GM12891 (cell line): Measurements from ENCODE around the gene CEMIP.
"Not testable (repeated sequence)": the region's sequence is repeated elsewhere in the genome, so short reads cannot be mapped to it uniquely, and the experiment has no call there.

Experiments used
- DNase-seq: peaks from one replicate; pipeline ENCODE4 v3.0.0; 2011; ENCODE audit warnings: low spot score; ENCODE audit not compliant: insufficient read length
- FAIRE-seq: peaks from 2 replicates; lab custom pipeline; 2011; peaks lifted over from hg19 to GRCh38; lab: Jason Lieb, UNC
- PAX5 ChIP-seq: IDR thresholded peaks from 2 replicates; pipeline ENCODE4 v1.6.1; 2011; ENCODE audit warnings: low read length, moderate library complexity, mild to moderate bottlenecking; ENCODE audit not compliant: insufficient read depth, severe bottlenecking
- POLR2A ChIP-seq: IDR thresholded peaks from 2 replicates; pipeline ENCODE4 v1.6.1; 2011; ENCODE audit warnings: low read depth, low read length, control low read depth
- POLR2AphosphoS5 ChIP-seq: IDR thresholded peaks from 2 replicates; pipeline ENCODE4 v1.6.1; 2011; ENCODE audit warnings: low read depth, low read length, control low read depth
- POU2F2 ChIP-seq: IDR thresholded peaks from 2 replicates; pipeline ENCODE4 v1.6.1; 2011; ENCODE audit warnings: low read depth, mild to moderate bottlenecking, control low read depth, low read length, moderate library complexity
- SPI1 ChIP-seq: IDR thresholded peaks from 2 replicates; pipeline ENCODE4 v1.6.1; 2011; ENCODE audit warnings: low read depth, low read length, control low read depth
- TAF1 ChIP-seq: IDR thresholded peaks from 2 replicates; pipeline ENCODE4 v1.6.1; 2011; ENCODE audit warnings: low read depth, low read length, control low read depth

The CEMIP gene

DNA sequence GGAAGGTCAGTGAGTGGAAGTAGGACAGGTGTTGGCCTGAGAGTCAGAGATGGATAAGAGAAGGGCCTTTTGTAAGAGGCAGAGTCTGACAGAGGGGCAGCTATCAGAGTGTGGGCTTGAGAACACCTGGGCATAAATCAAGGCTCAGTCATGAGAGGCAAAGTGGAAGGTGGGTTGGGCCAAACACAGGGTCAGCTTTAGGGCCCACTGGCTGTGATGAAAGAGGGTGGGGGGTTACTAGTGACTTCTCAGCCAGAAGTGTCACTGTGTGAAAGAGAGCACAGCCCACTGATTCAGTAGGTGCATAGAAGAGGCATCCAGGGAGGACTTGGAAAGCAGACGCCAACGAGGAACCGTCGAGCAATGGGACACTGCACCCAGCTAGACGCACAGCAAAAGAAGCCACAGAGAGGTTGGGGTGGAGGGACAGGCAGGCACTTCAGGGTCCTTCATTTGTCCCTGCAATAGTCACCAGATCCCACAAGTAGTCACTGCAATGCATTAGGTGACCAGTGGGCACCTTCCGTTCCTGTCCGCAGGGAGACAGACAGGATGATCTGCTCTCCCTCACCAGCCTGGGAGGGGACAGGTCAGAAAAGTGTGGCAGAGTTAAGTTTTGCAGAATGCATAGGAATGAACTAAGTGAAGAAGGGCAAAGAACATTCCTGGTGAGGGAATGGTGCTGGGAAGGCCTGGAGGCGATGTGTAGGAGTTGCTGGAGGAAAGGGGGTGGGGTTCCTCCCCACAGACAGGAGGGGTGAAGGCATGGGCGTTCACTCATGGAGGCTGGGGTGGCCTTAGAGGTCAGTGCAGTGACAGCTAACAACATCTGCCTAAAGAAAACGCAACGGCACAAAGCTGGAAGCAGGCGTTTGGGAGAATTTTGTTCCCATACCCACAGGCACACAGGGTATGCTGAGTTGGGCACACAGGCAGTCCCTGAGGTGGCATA, 174.1 kb downstream of the CEMIP start:
- DNase-seq = no peak
- no peak for TF ChIP-seq PAX5
- no peak for TF ChIP-seq POU2F2
- no peak for TF ChIP-seq TAF1
- no peak for TF ChIP-seq SPI1
- no peak for TF ChIP-seq POLR2AphosphoS5
- no peak for TF ChIP-seq POLR2A
- FAIRE-seq = no peak

DNA sequence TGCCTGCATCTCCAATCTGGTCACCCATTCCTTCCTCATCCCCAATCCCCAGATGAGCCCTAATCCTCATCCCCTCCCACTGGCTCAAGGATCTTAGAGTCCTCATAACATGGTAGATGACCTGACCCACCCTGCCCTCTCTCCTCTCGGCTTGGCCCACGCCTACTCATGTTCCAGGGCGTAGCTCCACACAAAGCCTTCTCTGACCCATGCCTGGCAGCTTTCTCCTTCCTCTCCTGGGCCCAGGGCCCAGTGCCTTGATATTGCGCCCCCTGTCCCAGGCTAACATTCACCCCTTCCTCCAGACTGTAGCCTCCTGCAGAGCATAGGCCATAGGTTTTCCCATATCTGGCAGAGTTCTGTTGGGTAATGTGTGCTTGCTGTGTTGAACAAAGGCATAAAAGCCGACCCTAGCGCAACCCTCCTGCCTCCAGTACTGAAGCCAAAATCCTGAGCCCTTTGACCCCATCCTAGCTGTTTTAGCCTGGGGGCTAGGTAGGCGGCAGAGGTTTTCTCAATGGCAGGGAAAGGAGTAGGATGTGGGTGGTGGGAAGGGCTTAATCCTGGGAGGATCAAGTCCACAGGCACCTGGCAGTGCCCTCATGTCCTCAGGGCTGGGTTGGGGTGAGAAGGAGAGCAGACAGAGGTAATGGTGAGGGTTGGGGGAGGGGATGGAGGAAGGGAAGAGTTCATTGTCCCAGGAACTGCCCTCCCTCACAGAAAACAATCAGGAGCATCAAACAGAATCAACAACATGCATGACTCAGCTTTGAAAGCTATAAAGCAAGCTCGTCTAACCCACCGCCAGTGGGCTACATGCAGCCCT, 175.0 kb downstream of the CEMIP start:
- TF ChIP-seq POLR2AphosphoS5 (no peak), POLR2A (no peak), TAF1 (no peak), SPI1 (no peak), PAX5 (no peak), POU2F2 (no peak)
- FAIRE-seq (no peak), DNase-seq (no peak)

DNA sequence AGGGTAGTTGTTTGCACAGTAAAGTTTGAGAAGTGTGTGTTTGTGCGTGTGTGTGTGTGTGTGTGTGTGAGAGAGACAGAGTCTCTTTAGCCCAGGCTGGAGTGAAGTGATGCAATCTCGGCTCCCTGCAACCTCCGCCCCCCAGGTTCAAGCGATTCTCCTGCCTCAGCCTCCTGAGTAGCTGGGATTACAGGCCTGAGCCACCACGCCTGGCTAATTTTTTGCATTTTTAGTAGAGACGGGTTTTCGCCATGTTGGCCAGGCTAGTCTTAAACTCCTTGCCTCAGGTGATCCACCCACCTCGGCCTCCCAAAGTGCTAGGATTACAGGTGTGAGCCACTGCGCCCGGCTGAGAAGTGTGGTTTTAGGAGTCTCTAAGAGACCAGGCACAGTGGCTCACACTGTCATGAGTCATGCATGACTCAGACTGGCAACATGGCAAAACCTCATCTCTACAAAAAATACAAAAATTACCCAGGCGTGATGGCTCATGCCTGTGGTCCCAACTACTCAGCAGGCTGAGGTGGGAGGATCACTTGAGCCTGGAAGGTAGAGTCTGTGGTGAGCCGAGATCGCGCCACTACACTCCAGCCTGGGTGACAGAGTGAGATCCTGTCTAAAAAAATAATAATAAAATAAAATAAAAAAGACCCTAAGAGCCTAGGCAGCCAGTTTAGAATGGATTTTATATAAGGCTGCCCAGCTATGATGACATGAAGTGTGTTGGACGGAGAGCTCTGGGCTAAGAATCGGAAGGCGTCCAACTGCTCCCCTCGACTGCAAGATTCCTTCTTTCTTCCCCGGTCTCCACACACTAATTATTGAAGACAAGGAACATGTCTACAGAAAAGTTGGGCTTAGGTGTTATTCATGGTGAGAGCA, 176.6 kb downstream of the CEMIP start:
- DNase-seq, FAIRE-seq: not testable (repeated sequence)

DNA sequence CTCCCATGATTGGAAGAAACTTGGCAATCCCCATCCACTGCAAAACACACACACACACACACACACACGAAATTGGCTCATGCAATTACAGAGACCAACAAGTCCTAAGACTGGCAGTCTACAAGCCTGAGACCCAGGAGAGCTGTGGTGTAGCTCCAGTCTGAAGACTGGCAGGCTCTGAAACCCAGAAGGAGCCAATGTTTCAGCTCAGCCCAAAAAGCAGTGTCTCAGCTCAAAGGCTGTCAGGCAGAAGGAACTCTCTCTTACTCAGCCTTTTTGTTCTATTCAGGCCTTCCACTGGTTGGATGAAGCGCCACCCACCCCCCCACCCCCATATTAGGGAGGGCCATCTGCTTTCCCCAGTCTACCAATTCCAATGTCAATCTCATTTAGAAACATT, 178.4 kb downstream of the CEMIP start:
- DNase-seq = no peak
- TF ChIP-seq POLR2A (no peak), POU2F2 (no peak), TAF1 (no peak), POLR2AphosphoS5 (no peak), SPI1 (no peak), PAX5 (no peak)
- FAIRE-seq = no peak

DNA sequence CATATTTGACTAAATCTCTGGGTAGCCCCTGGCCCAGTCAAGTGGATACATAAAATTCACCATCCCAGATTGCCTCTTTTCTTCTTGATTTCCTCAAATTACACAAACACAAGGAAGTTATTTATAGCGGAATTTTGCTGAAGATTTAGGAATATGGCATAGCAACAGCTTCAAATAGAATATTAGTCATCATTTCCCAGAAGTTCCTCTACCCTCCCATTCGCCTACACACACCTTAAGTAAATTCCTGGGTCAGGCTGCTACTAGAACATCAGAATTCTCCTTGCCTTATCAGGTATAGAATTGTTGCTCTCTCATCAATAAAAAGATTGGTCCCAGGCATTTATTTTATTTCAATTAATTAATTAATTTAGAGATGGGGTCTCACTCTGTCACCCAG, 178.8 kb downstream of the CEMIP start:
- TF ChIP-seq POU2F2 (no peak), TAF1 (no peak), SPI1 (no peak), POLR2AphosphoS5 (no peak), PAX5 (no peak), POLR2A (no peak)
- DNase-seq (no peak), FAIRE-seq (no peak)

DNA sequence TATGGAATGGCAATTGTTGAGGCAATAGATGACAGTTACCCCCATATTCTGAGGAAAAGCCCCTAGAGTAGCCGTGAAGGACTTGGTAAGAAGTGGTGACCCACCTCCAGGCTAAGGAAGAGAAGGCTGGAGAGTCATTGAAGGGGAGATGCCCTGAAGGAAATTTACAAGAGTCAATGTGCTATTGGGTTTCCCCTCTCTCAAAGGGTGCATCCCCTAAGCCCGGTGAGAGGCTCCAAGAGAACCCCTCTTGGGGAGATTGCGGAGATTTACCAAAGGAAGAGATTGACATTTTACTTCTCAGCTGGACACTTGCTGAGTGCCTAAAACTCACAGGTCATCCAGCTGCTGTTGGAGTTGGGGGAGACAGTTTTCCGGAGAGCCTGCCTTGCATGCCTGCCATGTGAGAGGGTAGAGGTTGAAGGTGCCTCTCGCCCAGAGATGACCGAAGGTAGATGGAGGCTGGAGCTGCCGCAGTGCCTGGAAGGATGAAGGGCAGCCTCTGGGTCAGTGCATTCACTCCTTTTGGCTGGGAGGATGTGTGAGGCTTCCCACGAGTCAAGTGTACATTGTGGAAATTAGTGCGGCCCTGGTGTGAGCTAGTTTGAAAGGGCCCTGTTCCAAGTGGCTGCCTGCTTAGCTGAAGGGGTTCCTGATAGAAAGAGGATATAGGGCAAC, 179.8 kb downstream of the CEMIP start:
- DNase-seq (no peak), FAIRE-seq (no peak)
- no peak for TF ChIP-seq PAX5
- TF ChIP-seq POU2F2 = no peak
- no peak for TF ChIP-seq SPI1
- no peak for TF ChIP-seq TAF1
- no peak for TF ChIP-seq POLR2AphosphoS5
- TF ChIP-seq POLR2A = no peak

DNA sequence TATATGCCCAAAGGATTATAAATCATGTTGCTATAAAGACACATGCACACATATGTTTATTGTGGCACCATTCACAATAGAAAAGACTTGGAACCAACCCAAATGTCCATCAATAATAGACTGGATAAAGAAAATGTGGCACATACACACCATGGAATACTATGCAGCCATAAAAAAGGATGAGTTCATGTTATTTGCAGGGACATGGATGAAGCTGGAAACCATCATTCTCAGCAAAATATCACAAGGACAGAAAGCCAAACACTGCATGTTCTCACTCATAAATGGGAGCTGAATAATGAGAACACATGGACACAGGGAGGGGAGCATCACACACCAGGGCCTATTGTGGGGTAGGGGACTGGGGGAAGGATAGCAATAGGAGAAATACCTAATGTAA, 186.3 kb downstream of the CEMIP start:
- not testable (repeated sequence) for DNase-seq, FAIRE-seq

DNA sequence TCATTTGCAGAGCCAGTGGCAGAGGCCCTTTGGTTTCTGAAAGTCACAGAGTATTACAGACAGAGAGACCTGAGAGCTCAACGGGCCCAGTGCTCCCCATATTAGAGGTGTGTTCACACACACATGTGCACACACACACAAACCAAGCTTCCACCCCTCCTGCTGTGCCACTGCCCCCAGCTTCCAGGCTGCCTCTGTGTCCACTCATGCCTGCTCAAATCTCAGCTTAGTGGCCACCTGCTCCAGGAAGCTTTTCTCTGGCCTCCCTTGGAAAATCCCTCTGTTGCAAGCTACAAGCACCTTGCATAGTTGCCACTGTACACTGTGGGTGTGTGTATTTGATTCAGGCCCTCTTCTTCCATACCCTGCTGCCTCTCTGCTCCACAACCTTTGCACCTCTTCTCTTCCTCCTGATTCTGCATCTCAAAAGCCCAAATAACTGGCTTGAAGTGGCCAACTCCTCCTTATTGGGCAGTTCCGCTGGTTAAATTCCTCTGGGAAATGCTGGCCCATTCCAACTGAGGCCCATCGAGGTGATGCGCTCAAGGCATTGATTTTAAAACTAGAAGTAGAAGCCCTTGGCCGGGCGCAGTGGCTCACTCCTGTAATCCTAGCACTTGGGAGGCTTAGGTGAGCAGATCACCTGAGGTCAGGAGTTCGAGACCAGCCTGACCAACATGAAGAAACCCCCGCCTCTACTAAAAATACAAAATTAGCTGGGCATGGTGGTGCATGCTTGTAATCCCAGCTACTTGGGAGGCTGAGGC, 187.4 kb downstream of the CEMIP start:
- no peak for TF ChIP-seq POLR2AphosphoS5
- TF ChIP-seq PAX5 = no peak
- no peak for TF ChIP-seq SPI1
- no peak for TF ChIP-seq POU2F2
- DNase-seq (no peak), FAIRE-seq (no peak)

DNA sequence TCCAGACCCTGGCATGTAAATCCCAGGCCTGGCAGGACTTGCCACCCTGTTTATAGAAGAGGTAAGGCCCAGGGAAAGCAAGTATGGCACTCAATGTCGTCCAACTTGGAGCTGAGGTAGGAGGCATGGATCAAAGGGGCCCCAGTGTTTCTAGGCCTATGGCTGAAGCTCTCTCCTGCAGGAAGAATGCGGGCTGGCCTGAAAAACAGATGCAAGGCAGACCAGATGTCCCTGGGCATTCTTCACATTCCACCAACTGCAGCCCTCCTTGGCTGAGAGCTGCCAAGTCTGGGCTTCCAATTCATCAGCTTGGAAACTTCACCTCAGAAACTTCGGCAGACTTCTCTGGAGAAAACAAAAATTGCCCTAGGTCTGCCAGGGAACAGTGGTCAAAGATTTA, 188.3 kb downstream of the CEMIP start:
- no peak for TF ChIP-seq POU2F2
- no peak for TF ChIP-seq SPI1
- TF ChIP-seq PAX5 = no peak
- TF ChIP-seq TAF1 = no peak
- TF ChIP-seq POLR2AphosphoS5 = no peak
- TF ChIP-seq POLR2A = no peak
- DNase-seq (no peak), FAIRE-seq (no peak)
